HG02571 (cell line): ENCODE results near the gene FHL2.
A peak's percentile ranks its signal among the peaks of the same experiment; 100 is the strongest.

Source experiments
- ATAC-seq: cut with Tn5 transposase; IDR thresholded peaks from one replicate; pipeline ENCODE4 v1.9.1; 2021; ENCODE audit warnings: mild to moderate bottlenecking, moderate library complexity; ENCODE audit not compliant: unreplicated experiment

Gene FHL2

DNA sequence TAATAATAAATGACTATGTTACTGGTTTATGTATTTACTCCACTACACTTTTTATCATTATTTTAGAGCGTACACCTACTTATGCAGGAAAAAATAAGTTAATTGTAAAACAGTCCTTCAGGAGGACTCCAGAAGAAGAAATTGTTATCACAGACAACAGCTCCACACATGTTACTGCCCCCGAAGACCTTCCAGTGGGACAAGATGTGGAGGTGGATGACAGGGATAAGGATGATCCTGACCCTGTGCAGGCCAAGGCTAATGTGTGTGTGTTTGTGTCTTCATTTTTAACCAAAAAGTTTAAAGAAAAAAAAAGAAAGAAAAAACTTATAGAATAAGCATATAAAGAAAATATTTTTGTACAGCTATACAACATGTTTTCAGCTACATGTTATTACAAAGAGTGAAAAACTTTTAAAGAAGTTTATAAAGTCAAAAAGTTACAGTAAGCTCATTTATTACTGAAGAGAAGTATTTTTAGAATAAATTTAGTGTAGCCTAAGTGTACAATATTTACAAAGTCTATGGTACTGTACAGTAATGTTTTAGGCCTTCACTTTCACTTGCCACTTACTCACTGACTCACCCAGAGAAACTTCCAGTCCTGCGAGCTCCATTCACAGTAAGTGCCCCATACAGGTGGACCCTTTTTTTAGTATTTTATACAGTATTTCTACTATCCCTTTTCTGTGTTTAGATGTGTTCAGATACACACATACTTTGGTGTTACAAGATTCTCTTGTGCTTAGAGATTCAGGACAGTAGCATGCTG lies 76.8 kb downstream of the FHL2 start:
- ATAC-seq = no peak

DNA sequence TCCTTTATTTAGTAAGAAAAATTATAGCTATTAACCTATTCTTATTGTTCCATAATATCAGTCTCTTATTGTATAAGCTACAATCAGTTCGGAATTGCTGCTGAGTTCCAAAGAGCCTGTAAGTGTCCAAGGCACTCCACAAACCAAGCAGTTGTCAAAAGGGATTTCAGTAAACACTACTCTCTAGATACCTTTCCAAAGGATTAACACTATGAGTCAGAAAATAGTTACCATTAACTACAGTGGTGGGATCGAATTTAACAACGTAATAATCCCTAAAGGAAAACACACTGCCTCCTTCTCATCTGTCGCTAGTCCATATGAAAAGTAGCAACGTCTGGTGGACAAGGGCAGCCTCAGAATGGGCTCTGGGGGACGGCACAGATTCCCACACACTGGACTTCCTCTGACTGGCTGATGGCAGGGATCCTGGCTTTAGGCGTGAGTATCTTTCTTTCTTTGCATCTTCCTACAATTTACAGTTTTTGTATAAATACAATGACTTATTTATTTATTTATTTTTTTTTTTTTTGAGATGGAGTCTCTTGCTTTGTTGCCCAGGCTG lies 78.1 kb downstream of the FHL2 start:
- ATAC-seq = no peak

DNA sequence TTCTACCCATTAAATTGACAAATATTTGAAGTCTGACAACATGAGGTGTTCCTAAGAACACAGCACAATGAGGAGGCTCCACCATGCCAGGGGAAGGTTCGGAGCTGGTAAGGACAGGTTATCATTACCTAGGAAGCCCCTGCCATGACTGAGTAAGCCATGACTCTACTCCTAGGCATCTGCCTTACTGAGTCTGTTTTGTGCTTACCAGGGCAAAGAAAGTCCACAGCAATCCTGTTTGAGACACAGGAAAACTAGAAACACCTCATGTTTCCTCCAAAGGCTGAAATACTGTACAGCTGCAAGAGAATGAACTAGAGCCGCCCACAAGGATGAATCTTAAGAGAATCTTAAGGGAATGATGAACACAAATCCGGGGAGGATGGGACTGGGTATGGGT lies 80.9 kb downstream of the FHL2 start:
- no peak for ATAC-seq

DNA sequence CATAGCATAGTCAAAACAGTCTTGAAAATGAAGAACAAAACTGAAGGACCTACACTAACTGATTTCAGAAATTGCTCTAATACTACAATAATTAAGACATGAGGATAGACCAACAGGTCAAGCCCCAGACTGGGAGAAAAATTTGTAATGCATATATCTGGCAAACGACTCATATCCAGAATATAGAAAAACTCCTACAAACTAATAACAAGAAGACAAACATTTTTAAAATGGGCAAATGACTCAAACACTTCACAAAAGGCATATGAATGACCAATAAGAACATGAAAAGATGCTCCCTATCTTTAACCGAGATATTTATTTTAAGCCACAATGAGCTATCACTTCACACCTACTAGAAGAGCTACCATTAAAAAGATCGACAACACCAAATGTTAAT lies 83.5 kb downstream of the FHL2 start:
- ATAC-seq = peak; percentile 66

DNA sequence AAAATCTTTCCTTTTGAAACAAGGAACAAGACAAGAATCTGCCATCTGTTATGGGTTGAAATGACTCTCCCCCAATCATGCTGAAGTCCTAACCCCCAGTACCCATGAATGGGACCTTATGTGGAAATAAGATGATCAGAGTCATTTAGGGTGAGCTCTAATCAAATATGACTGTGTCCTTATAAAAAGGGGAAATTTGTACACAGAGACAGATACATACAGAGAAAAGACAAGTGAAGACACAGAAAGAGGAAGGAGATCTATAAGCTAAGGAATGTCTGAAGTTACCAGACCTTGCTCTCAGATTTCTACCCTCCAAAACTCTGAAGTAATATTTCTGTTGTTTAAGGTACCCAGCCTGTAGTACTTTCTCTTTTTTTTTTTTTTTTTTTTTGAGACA lies 85.0 kb downstream of the FHL2 start:
- no peak for ATAC-seq
